ENCODE measurements around the gene COX6A1. TPM values are rescaled to one million over a fixed set of nuclear protein-coding genes. Genes with fewer than 3 reads are reported as not detected.

The COX6A1 gene
- total and polyA plus RNA-seq, 2 of the 13 experiments (the other 11 are each of a cell fraction or from before 2014, with no cell fraction given): 542 to 673 TPM

DNA sequence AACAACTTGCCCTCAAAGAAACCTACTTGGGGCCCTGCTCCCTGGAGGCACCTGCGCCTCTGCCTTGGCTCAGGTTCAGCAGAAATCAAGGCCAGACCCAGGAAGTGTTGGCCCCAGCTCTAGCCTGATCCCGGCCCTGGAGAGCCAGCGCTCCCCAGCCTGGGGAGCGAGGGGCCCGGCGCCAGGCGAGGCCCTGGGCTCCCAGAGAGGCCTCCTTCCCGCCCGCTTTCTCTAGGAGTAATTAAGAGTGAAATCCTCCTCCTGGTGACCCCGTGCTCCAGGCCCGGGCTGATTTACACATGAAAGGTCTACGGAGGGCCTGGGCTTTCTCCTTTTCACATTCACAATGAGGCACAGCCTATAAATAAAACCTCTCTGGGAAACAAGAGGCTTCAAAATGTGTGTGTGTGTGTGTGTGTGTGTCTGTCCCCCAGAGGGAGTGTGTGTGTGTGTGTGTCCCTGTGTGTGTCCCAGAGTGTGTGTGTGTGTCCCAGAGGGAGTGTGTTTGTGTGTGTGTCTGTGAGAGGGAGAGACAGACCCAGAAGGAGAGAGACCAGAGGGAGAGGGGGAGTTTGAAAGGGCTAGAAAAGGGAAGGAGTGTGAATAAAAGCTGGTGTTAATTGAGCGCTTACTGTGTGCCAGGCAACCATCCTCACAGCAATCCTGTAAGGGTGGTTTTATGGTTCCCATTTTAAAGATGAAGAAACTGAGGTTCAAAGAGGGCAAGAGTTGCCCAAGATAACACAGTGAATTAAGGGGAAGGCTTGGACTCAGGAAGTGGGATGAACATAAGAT is 23.8 kb upstream of the COX6A1 start (continued):
- TF ChIP-seq, protein P1, sequence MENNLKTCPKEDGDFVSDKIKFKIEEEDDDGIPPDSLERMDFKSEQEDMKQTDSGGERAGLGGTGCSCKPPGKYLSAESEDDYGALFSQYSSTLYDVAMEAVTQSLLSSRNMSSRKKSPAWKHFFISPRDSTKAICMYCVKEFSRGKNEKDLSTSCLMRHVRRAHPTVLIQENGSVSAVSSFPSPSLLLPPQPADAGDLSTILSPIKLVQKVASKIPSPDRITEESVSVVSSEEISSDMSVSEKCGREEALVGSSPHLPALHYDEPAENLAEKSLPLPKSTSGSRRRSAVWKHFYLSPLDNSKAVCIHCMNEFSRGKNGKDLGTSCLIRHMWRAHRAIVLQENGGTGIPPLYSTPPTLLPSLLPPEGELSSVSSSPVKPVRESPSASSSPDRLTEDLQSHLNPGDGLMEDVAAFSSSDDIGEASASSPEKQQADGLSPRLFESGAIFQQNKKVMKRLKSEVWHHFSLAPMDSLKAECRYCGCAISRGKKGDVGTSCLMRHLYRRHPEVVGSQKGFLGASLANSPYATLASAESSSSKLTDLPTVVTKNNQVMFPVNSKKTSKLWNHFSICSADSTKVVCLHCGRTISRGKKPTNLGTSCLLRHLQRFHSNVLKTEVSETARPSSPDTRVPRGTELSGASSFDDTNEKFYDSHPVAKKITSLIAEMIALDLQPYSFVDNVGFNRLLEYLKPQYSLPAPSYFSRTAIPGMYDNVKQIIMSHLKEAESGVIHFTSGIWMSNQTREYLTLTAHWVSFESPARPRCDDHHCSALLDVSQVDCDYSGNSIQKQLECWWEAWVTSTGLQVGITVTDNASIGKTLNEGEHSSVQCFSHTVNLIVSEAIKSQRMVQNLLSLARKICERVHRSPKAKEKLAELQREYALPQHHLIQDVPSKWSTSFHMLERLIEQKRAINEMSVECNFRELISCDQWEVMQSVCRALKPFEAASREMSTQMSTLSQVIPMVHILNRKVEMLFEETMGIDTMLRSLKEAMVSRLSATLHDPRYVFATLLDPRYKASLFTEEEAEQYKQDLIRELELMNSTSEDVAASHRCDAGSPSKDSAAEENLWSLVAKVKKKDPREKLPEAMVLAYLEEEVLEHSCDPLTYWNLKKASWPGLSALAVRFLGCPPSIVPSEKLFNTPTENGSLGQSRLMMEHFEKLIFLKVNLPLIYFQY (CRISPR knock-in tag; IDR thresholded peaks at IDR 0.05; ENCODE audit: borderline replicate concordance): no peak
- TF ChIP-seq, protein P2, sequence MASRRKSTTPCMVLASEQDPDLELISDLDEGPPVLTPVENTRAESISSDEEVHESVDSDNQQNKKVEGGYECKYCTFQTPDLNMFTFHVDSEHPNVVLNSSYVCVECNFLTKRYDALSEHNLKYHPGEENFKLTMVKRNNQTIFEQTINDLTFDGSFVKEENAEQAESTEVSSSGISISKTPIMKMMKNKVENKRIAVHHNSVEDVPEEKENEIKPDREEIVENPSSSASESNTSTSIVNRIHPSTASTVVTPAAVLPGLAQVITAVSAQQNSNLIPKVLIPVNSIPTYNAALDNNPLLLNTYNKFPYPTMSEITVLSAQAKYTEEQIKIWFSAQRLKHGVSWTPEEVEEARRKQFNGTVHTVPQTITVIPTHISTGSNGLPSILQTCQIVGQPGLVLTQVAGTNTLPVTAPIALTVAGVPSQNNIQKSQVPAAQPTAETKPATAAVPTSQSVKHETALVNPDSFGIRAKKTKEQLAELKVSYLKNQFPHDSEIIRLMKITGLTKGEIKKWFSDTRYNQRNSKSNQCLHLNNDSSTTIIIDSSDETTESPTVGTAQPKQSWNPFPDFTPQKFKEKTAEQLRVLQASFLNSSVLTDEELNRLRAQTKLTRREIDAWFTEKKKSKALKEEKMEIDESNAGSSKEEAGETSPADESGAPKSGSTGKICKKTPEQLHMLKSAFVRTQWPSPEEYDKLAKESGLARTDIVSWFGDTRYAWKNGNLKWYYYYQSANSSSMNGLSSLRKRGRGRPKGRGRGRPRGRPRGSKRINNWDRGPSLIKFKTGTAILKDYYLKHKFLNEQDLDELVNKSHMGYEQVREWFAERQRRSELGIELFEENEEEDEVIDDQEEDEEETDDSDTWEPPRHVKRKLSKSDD (CRISPR knock-in tag; IDR thresholded peaks at IDR 0.05; ENCODE audit: low read depth): no peak
- TF ChIP-seq ZNF629 (CRISPR knock-in tag; conservative IDR thresholded peaks at IDR 0.05): peak; percentile 77
- TF ChIP-seq KAT8 (CRISPR knock-in tag; IDR thresholded peaks at IDR 0.05): 0 out of 2 replicates have a peak, but pooled peaks have one; percentile 28
- TF ChIP-seq JUND (CRISPR knock-in tag; IDR thresholded peaks at IDR 0.05): no peak
- TF ChIP-seq, protein P3, sequence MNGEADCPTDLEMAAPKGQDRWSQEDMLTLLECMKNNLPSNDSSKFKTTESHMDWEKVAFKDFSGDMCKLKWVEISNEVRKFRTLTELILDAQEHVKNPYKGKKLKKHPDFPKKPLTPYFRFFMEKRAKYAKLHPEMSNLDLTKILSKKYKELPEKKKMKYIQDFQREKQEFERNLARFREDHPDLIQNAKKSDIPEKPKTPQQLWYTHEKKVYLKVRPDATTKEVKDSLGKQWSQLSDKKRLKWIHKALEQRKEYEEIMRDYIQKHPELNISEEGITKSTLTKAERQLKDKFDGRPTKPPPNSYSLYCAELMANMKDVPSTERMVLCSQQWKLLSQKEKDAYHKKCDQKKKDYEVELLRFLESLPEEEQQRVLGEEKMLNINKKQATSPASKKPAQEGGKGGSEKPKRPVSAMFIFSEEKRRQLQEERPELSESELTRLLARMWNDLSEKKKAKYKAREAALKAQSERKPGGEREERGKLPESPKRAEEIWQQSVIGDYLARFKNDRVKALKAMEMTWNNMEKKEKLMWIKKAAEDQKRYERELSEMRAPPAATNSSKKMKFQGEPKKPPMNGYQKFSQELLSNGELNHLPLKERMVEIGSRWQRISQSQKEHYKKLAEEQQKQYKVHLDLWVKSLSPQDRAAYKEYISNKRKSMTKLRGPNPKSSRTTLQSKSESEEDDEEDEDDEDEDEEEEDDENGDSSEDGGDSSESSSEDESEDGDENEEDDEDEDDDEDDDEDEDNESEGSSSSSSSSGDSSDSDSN (CRISPR knock-in tag; IDR thresholded peaks at IDR 0.05): peak; percentile 58; the same call in 1 of the 2 replicates
- TF ChIP-seq ZNF709 (CRISPR knock-in tag; IDR thresholded peaks at IDR 0.05): 0 out of 2 replicates have a peak, but pooled peaks have one; percentile 31
- TF ChIP-seq ZFY (CRISPR knock-in tag; IDR thresholded peaks at IDR 0.05): peak; percentile 33; the same call in 1 of the 2 replicates
- TF ChIP-seq, protein P4, sequence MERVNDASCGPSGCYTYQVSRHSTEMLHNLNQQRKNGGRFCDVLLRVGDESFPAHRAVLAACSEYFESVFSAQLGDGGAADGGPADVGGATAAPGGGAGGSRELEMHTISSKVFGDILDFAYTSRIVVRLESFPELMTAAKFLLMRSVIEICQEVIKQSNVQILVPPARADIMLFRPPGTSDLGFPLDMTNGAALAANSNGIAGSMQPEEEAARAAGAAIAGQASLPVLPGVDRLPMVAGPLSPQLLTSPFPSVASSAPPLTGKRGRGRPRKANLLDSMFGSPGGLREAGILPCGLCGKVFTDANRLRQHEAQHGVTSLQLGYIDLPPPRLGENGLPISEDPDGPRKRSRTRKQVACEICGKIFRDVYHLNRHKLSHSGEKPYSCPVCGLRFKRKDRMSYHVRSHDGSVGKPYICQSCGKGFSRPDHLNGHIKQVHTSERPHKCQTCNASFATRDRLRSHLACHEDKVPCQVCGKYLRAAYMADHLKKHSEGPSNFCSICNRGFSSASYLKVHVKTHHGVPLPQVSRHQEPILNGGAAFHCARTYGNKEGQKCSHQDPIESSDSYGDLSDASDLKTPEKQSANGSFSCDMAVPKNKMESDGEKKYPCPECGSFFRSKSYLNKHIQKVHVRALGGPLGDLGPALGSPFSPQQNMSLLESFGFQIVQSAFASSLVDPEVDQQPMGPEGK (CRISPR knock-in tag; IDR thresholded peaks at IDR 0.05): 0 out of 2 replicates have a peak, but pooled peaks have one; percentile 23
- TF ChIP-seq ELF3 (CRISPR knock-in tag; IDR thresholded peaks at IDR 0.05): peak; percentile 17; the same call in 1 of the 2 replicates
- no peak for TF ChIP-seq SIX1 (CRISPR knock-in tag; IDR thresholded peaks at IDR 0.05; ENCODE audit: borderline replicate concordance)
- TF ChIP-seq ZNF652 (CRISPR knock-in tag; IDR thresholded peaks at IDR 0.05; ENCODE audit: borderline replicate concordance, low read depth): no peak
- TF ChIP-seq ZNF335 (CRISPR knock-in tag; IDR thresholded peaks at IDR 0.05): no peak
- no peak for TF ChIP-seq ATF7-NPFF (CRISPR knock-in tag; IDR thresholded peaks at IDR 0.05; ENCODE audit: low read depth)

All from HepG2 (cell line).